Muscle layer of duodenum (tissue), 2 donors: ENCODE data around the gene ZNF608.

ENCODE experiments used
- H3K27ac ChIP-seq: one replicate; pipeline ENCODE4 v1.7.0; 2013; ENCODE audit warnings: mild to moderate bottlenecking, low read length
- H3K27me3 ChIP-seq: one replicate; pipeline ENCODE4 v1.7.0; 2013; ENCODE audit warnings: low read depth, mild to moderate bottlenecking, control low read depth, low read length
- H3K36me3 ChIP-seq, 2 donors: one replicate each; pipeline ENCODE4 v1.7.0; 2013; ENCODE audit warnings: low read length in 2 of 2, control low read depth in 1 of 2, mild to moderate bottlenecking in 1 of 2; ENCODE audit not compliant: insufficient read depth in 2 of 2, control insufficient read depth in 1 of 2
- H3K4me1 ChIP-seq, 2 donors: one replicate each; pipeline ENCODE4 v1.7.0; 2013; ENCODE audit warnings: low read length in 2 of 2, mild to moderate bottlenecking in 2 of 2, control low read depth in 1 of 2, moderate library complexity in 1 of 2; ENCODE audit not compliant: insufficient read depth in 2 of 2, control insufficient read depth in 1 of 2
- H3K4me3 ChIP-seq, 2 donors: one replicate each; pipeline ENCODE4 v1.7.0; 2013; ENCODE audit warnings: low read length in 2 of 2, low read depth in 1 of 2, mild to moderate bottlenecking in 1 of 2
- H3K9me3 ChIP-seq, 2 donors: one replicate each; pipeline ENCODE4 v1.7.0; 2013; ENCODE audit warnings: low read length in 2 of 2, control low read depth in 1 of 2, mild to moderate bottlenecking in 1 of 2; ENCODE audit not compliant: control insufficient read depth in 1 of 2
- donor health status: healthy.

The ZNF608 gene

GRCh38 chr5:124696898-124697297 is 49.5 kb downstream of the ZNF608 start:
- peak overlapping the region; percentile 94 for H3K27ac ChIP-seq
- no peaks in the 10 kb centered on the region for H3K9me3 ChIP-seq
- H3K4me3 ChIP-seq = no peak overlapping the region
- H3K27me3 ChIP-seq = no peaks in the 10 kb centered on the region
- H3K4me1 ChIP-seq = peaks cover 11 to 16% of the 10 kb centered on the region in 2 donors
- H3K36me3 ChIP-seq = no peaks in the 10 kb centered on the region
